Natural killer cell (primary cell): ENCODE results near the gene KRTAP5-1. TPM values are rescaled to one million over a fixed set of nuclear protein-coding genes. Genes with fewer than 3 reads are reported as not detected.
A peak's percentile ranks its signal among the peaks of the same experiment; 100 is the strongest.

Experiments used
- ATAC-seq, 3 donors: fragments of 150-1000 bp in 2 of 3; fragments of 200-7000 bp in 1 of 3; cut with Tn5 transposase; 1 replicate in 1 of 3; 2 replicates in 2 of 3; pipeline ENCODE4 v1.10.0; 2021; ENCODE audit warnings: mild to moderate bottlenecking in 2 of 3, moderate library complexity in 2 of 3
- DNase-seq, 2 donors: peaks; one replicate each; pipeline versions ENCODE4 v3.0.0 to v3.0.0-alpha.2; 2013 to 2021; ENCODE audit warnings: mixed read lengths in 1 of 2
- H3K27ac ChIP-seq: one replicate; pipeline ENCODE4 v1.5.1; 2013; ENCODE audit warnings: mild to moderate bottlenecking, low read length
- H3K27me3 ChIP-seq: one replicate; pipeline ENCODE4 v1.6.1; 2013; ENCODE audit warnings: low read length; ENCODE audit not compliant: control insufficient read depth, insufficient read depth
- H3K36me3 ChIP-seq: one replicate; pipeline ENCODE4 v1.6.1; 2013; ENCODE audit warnings: low read length; ENCODE audit not compliant: control insufficient read depth, insufficient read depth
- H3K4me1 ChIP-seq: one replicate; pipeline ENCODE4 v1.6.1; 2013; ENCODE audit warnings: low read length; ENCODE audit not compliant: control insufficient read depth, insufficient read depth
- H3K4me3 ChIP-seq: one replicate; pipeline ENCODE4 v1.5.1; 2013; ENCODE audit warnings: low read length
- H3K9me3 ChIP-seq: one replicate; pipeline ENCODE4 v1.6.1; 2013; ENCODE audit warnings: low read length; ENCODE audit not compliant: control insufficient read depth, insufficient read depth
- H3K27ac Mint-ChIP-seq, 2 donors: one replicate each; pipeline ENCODE4 v1.8.0; 2022; ENCODE audit warnings: mild to moderate bottlenecking in 2 of 2, mixed read lengths in 2 of 2, moderate library complexity in 1 of 2
- H3K27me3 Mint-ChIP-seq, 2 donors: one replicate each; pipeline ENCODE4 v1.8.0; 2022; ENCODE audit warnings: low read depth in 2 of 2, mixed read lengths in 2 of 2
- H3K36me3 Mint-ChIP-seq: one replicate; pipeline ENCODE4 v1.8.0; 2022; ENCODE audit warnings: mixed read lengths
- H3K4me1 Mint-ChIP-seq, 2 donors: one replicate each; pipeline ENCODE4 v1.8.0; 2022; ENCODE audit warnings: mixed read lengths in 2 of 2
- H3K4me3 Mint-ChIP-seq: one replicate; pipeline ENCODE4 v1.8.0; 2022; ENCODE audit warnings: mild to moderate bottlenecking, moderate library complexity, mixed read lengths
- H3K9me3 Mint-ChIP-seq, 2 donors: one replicate each; pipeline ENCODE4 v1.8.0; 2022; ENCODE audit warnings: mixed read lengths in 2 of 2
- CTCF ChIP-seq: fragments of 200-600 bp; IDR thresholded peaks from one replicate; pipeline ENCODE4 v1.8.0; 2022; ENCODE audit warnings: antibody characterized with exemption
- WGBS: methylation state at CpG from one replicate; pipeline ENCODE4 v1.1.7; 2013; ENCODE audit warnings: missing lambda C conversion rate; ENCODE audit not compliant: insufficient coverage; 5-methylcytosine and 5-hydroxymethylcytosine counted together
- intact Hi-C: fragments of 100-400 bp; cut with micrococcal nuclease; formaldehyde crosslinking; loops from one replicate; pipeline ENCODE4 v1.14.2; 2022
- total RNA-seq, 4 donors: library from RNA; stranded (reverse); fragments of 120-200 nt in 1 of 4; gene quantifications; one replicate each; pipeline versions ENCODE4 v1.2.3 to v1.2.4, GENCODE V29; 2013 to 2022

The KRTAP5-1 gene
- total RNA-seq, 3 donors from 2014 or later (not counting 1 experiment from before 2014, with no cell fraction given): not detected

GRCh38 chr11:1562469-1563148 lies 22.5 kb downstream of the KRTAP5-1 start:
- Histone ChIP-seq H3K4me1 (peaks cover 11% of the 10 kb centered on the region), H3K27me3 (no peaks in the 10 kb centered on the region), H3K27ac (no peak overlapping the region), H3K4me3 (no peak overlapping the region), H3K9me3 (no peaks in the 10 kb centered on the region), H3K36me3 (no peaks in the 10 kb centered on the region)
- H3K36me3 Mint-ChIP-seq: no peaks in the 10 kb centered on the region
- intact Hi-C loops: no loop called here
- no peaks in the 10 kb centered on the region for H3K9me3 Mint-ChIP-seq
- WGBS: 89% methylated on average over 13 of the region's 14 CpGs
- ATAC-seq: peak in 1 of 3 donors; percentile 3
- H3K27ac Mint-ChIP-seq: peak overlapping the region in 1 of 2 donors; percentile 52
- peak in 1 of 2 donors; percentile 28 for DNase-seq
- TF ChIP-seq CTCF: no peak
- peaks cover 0 to 7% of the 10 kb centered on the region in 2 donors for H3K27me3 Mint-ChIP-seq
- no peak overlapping the region for H3K4me3 Mint-ChIP-seq
- H3K4me1 Mint-ChIP-seq: peaks cover 0 to 8% of the 10 kb centered on the region in 2 donors

GRCh38 chr11:1561955-1562354 lies 23.1 kb downstream of the KRTAP5-1 start:
- H3K27me3 ChIP-seq: no peaks in the 10 kb centered on the region
- TF ChIP-seq CTCF: no peak
- ATAC-seq: no peak
- 79% methylated on average over 5 of the region's 5 CpGs for WGBS
- no peak overlapping the region for H3K4me3 ChIP-seq
- intact Hi-C loops: no loop called here
- no peaks in the 10 kb centered on the region for H3K9me3 ChIP-seq
- peaks cover 0 to 5% of the 10 kb centered on the region in 2 donors for H3K4me1 Mint-ChIP-seq
- H3K36me3 ChIP-seq: no peaks in the 10 kb centered on the region
- no peaks in the 10 kb centered on the region for H3K9me3 Mint-ChIP-seq
- H3K27ac ChIP-seq: no peak overlapping the region
- no peaks in the 10 kb centered on the region for H3K36me3 Mint-ChIP-seq
- H3K27me3 Mint-ChIP-seq: peaks cover 0 to 8% of the 10 kb centered on the region in 2 donors
- H3K27ac Mint-ChIP-seq: peak overlapping the region; percentile 57 to 61
- H3K4me3 Mint-ChIP-seq: no peak overlapping the region
- peaks cover 5% of the 10 kb centered on the region for H3K4me1 ChIP-seq
- peak in 1 of 2 donors; percentile 10 for DNase-seq

- H3K4me3 ChIP-seq: no peak overlapping the region
- Mint-ChIP-seq H3K36me3 (no peaks in the 10 kb centered on the region), H3K9me3 (no peaks in the 10 kb centered on the region), H3K27ac (peak overlapping the region; percentile 57 to 61), H3K4me1 (peaks cover 0 to 5% of the 10 kb centered on the region in 2 donors), H3K4me3 (no peak overlapping the region), H3K27me3 (peaks cover 0 to 8% of the 10 kb centered on the region in 2 donors)
- intact Hi-C loops: no loop called here
- ATAC-seq (no peak), DNase-seq (peak in 1 of 2 donors; percentile 6)
- H3K4me1 ChIP-seq: peaks cover under 1% of the 10 kb centered on the region
- TF ChIP-seq CTCF: no peak
- H3K27me3 ChIP-seq: no peaks in the 10 kb centered on the region
- no peaks in the 10 kb centered on the region for H3K36me3 ChIP-seq
- 95% methylated on average over 17 of the region's 17 CpGs for WGBS
- no peaks in the 10 kb centered on the region for H3K9me3 ChIP-seq
- H3K27ac ChIP-seq: no peak overlapping the region
Observed at GRCh38 chr11:1561266-1561665, 23.8 kb downstream of the KRTAP5-1 start.
